PFSK-1 (cell line): ENCODE results near the gene HAT1. TPM values are rescaled to one million over a fixed set of nuclear protein-coding genes. Genes with fewer than 3 reads are reported as not detected.

Source experiments
- FOXP2 ChIP-seq: optimal IDR thresholded peaks from 2 replicates; pipeline ENCODE3; 2011; ENCODE audit warnings: borderline replicate concordance, control low read depth, inconsistent platforms; ENCODE audit not compliant: insufficient read depth; ENCODE audit errors: extremely low read length, extremely low read depth
- POLR2AphosphoS5 ChIP-seq: IDR thresholded peaks from 2 replicates; pipeline ENCODE4 v1.6.1; 2012; ENCODE audit warnings: low read depth, mild to moderate bottlenecking, control low read depth, low read length, moderate library complexity
- REST ChIP-seq, 2 experiments: IDR thresholded peaks; 2 replicates each; pipeline versions ENCODE4 v1.6.1 to v1.8.0; 2011 to 2012; ENCODE audit warnings: low read depth in 2 of 2, low read length in 2 of 2, control low read depth in 1 of 2, inconsistent platforms in 1 of 2, mild to moderate bottlenecking in 1 of 2, moderate library complexity in 1 of 2; ENCODE audit not compliant: insufficient read depth in 1 of 2
- SIN3A ChIP-seq: IDR thresholded peaks from 2 replicates; pipeline ENCODE4 v1.6.1; 2012; ENCODE audit warnings: mild to moderate bottlenecking, low read length, moderate library complexity, borderline replicate concordance; ENCODE audit not compliant: insufficient read depth
- TAF1 ChIP-seq: IDR thresholded peaks from 2 replicates; pipeline ENCODE4 v1.6.1; 2012; ENCODE audit warnings: low read length, control low read depth, borderline replicate concordance; ENCODE audit not compliant: insufficient read depth
- polyA plus RNA-seq: library from polyadenylated mRNA; unstranded; fragments of >200 nt; gene quantifications from one replicate; pipeline ENCODE4 v1.2.1, GENCODE V29; 2012; ENCODE audit warnings: low read depth, missing spikeins; ENCODE audit not compliant: insufficient read length

Gene HAT1
- polyA plus RNA-seq: 19.6 TPM

GRCh38 chr2:171922230-171923022, at the start of gene HAT1:
HAT1 (plus strand) TSS chr2:171922461; CDS start chr2:171922501, 40 bp downstream.
- TF ChIP-seq FOXP2 (peak; percentile 23), REST (IDR thresholded peaks at IDR 0.05; ENCODE audit: insufficient read depth in 1 of 2, low read depth in 2 of 2, low read length in 2 of 2) (0 out of 4 replicates have a peak, but pooled peaks of 1 of the 2 experiments have one; percentile 4), TAF1 (peak; percentile 71; the same call in 1 of the 2 replicates), POLR2AphosphoS5 (peak; percentile 36; the same call in 1 of the 2 replicates), SIN3A (peak; percentile 62; the same call in 1 of the 2 replicates)

DNA sequence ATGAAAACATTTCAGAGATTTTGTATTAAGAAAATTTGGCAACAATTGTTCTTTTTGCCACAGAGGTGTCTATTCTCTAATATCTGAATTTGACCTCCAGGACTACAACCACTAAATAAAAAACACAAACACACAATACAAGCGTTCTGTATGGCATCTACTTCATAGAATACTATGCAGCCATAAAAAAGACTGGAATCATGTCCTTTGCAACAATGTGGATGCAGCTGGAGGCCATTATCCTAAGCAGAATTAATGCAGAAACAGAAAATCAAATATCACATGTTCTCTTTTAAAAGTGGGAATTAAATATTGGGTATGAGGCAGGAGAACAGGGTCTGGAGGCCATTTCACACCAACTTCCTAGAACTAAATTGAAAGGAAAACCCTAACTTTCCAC, 47.7 kb upstream of the HAT1 start:
- TF ChIP-seq SIN3A (no peak), TAF1 (no peak), REST (IDR thresholded peaks at IDR 0.05; ENCODE audit: insufficient read depth in 1 of 2, low read depth in 2 of 2, low read length in 2 of 2) (no peak), FOXP2 (no peak), POLR2AphosphoS5 (no peak)

DNA sequence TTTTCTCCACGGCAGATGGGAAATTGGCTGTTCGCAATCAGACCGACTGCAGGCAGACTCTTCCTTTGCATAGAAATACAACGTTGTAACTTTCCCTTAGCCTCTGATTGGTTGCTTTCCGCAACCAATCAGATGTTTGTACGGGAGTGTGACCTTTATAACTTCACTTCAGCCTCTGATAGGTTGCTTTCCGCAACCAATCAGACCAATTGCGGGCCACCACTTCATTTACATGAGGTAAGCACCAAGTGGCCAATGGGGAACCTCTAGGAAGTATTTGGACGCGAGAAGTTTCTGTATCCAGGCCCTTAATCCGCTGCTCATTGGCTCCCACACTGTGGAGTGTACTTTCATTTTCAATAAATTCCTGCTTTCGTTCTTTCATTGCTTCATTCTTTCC, 47.3 kb upstream of the HAT1 start:
- TF ChIP-seq TAF1: no peak
- TF ChIP-seq SIN3A: no peak
- no peak for TF ChIP-seq POLR2AphosphoS5
- no peak for TF ChIP-seq FOXP2
- no peak for TF ChIP-seq REST (IDR thresholded peaks at IDR 0.05; ENCODE audit: insufficient read depth in 1 of 2, low read depth in 2 of 2, low read length in 2 of 2)

GRCh38 chr2:171878481-171878993, 43.7 kb upstream of the HAT1 start:
- TF ChIP-seq FOXP2 (no peak), REST (IDR thresholded peaks at IDR 0.05; ENCODE audit: insufficient read depth in 1 of 2, low read depth in 2 of 2, low read length in 2 of 2) (no peak), SIN3A (no peak), POLR2AphosphoS5 (no peak), TAF1 (no peak)

DNA sequence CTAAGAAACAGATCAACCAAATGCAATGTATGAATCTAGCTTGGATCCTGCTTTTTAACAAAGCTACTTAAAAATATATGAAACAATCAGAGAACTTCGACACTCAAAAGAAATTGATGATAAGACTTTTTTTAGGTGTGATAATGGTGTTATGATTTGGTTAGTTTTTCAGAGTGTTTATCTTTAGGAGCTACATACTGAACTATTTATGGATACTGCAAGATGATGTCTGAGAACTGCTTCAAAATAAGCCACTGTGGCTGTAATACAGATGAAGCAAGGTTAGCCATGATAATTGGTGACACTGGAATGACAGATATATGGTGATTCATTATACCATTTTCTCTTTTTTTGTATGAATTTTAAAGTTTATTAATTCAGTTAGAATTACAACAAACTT, 42.4 kb upstream of the HAT1 start:
- TF ChIP-seq FOXP2 (no peak), REST (IDR thresholded peaks at IDR 0.05; ENCODE audit: insufficient read depth in 1 of 2, low read depth in 2 of 2, low read length in 2 of 2) (no peak), SIN3A (no peak), TAF1 (no peak), POLR2AphosphoS5 (no peak)
